ENCODE measurements around the gene EXOC1L.

Gene EXOC1L

DNA sequence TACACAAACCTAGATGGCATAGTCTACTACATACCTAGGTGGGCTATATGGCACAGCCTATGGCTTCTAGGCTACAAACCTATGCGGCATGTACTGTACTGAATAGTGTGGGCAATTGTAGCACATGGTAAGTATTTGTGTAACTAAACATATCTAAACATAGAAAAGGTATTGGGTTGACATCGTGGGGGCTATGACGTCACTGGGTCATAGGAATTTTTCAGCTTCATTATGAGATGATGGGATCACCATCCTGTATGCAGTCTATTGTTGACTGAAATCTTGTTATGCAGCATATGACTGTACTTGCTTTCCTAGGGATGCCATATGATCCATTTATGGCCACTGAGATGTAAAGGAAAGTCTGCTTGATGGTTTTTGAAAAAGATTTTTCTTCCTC, 1.9 kb upstream of the EXOC1L start:
- DNase-seq (ENCODE audit: low read depth), result no peak
- TF ChIP-seq, protein P1, sequence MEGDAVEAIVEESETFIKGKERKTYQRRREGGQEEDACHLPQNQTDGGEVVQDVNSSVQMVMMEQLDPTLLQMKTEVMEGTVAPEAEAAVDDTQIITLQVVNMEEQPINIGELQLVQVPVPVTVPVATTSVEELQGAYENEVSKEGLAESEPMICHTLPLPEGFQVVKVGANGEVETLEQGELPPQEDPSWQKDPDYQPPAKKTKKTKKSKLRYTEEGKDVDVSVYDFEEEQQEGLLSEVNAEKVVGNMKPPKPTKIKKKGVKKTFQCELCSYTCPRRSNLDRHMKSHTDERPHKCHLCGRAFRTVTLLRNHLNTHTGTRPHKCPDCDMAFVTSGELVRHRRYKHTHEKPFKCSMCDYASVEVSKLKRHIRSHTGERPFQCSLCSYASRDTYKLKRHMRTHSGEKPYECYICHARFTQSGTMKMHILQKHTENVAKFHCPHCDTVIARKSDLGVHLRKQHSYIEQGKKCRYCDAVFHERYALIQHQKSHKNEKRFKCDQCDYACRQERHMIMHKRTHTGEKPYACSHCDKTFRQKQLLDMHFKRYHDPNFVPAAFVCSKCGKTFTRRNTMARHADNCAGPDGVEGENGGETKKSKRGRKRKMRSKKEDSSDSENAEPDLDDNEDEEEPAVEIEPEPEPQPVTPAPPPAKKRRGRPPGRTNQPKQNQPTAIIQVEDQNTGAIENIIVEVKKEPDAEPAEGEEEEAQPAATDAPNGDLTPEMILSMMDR (conservative IDR thresholded peaks at IDR 0.05; ENCODE audit: low read depth, low read length), result no peak

DNA sequence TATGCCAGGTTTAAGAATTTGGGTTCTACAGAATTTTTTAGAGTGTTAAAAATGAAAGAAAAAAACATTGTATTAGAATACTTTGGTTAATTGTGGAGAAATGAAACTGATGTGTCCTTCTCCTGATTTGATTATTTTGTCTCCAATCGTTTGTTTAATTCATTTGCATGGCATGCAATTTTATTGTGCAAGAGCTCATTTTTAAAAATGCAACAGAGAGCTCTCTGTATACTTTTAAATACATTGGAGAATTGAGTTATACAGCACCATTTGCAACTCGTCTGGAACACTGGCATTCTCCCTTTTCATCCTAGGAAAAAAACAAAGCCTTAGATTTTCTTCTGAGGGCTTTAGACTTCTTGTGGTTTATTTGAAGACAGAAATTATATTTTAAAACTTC, 689 bp downstream of the EXOC1L start:
- TF ChIP-seq, protein P1 (conservative IDR thresholded peaks at IDR 0.05; ENCODE audit: low read depth, low read length), result no peak
- no peak overlapping the region for H3K4me3 ChIP-seq (ENCODE audit: low read depth, low read length)

More for the DNA sequence above, 1.9 kb upstream of the EXOC1L start:
- H3K4me3 ChIP-seq (ENCODE audit: low read depth, low read length), result no peak overlapping the region

DNA sequence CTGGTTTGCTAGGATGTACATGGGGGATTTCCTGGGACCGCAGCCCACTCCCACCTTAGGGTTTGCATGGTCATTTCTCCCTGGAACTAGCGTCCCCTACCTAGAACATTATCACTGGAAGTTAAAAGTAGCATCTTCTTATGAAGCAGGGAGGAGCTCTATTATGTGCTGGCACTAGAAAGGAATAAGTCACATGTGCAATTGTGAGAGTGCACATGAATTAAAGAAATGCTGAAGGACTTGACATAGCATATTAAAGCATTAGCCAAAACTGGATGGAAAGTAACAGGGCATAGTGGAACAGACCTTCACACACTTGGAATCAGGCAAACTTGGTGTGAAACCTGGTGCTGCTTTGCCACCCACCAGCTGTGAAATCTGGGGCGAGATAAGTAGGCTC, 2.7 kb downstream of the EXOC1L start:
- no peak for DNase-seq (ENCODE audit: low read depth)
- TF ChIP-seq, protein P1 (conservative IDR thresholded peaks at IDR 0.05; ENCODE audit: low read depth, low read length), result no peak
- no peak overlapping the region for H3K4me3 ChIP-seq (ENCODE audit: low read depth, low read length)

More for the DNA sequence above, 689 bp downstream of the EXOC1L start:
- DNase-seq (ENCODE audit: low read depth), result no peak

DNA sequence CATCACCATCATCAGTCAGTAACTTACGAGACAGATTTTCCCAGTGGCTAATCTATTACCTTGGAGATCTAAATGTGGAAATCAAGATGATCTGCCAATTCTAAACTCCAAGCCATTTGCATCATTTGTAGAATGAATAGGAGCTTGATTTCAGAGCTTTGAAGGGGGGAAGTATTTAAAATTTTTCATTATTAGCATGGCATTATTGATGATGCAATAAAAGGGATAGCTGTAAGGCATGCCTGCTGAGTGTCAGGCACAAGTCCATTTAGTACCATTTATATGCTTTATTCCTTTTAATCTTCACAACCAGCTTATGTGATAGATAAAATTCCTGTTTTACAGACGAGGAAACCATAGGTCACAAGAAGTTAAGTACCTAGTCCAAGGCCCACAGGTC, 5.3 kb downstream of the EXOC1L start:
- H3K4me3 ChIP-seq (ENCODE audit: low read depth, low read length), result no peak overlapping the region
- DNase-seq (ENCODE audit: low read depth), result no peak
- TF ChIP-seq, protein P1 (conservative IDR thresholded peaks at IDR 0.05; ENCODE audit: low read depth, low read length), result no peak

DNA sequence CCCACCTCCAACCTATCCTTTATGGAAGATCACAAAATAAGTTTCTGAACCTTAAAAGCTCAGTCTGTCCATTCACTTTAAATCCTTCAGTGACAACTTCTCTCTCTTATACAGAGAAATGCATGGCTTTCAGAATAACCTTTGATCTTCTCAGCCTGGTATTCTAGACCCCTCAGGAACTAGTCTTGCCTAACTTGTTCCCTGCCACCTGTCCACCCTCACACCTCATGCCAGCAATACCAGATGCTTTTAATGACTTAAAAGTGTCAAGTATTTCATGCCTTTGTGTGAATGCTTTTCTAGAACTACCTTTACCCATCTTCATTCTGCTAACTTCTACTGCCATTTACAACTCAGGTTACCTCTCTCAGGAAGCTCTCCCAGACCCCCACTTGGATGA, 7.4 kb downstream of the EXOC1L start:
- TF ChIP-seq, protein P1 (conservative IDR thresholded peaks at IDR 0.05; ENCODE audit: low read depth, low read length), result no peak
- no peak for DNase-seq (ENCODE audit: low read depth)
- no peak overlapping the region for H3K4me3 ChIP-seq (ENCODE audit: low read depth, low read length)

DNA sequence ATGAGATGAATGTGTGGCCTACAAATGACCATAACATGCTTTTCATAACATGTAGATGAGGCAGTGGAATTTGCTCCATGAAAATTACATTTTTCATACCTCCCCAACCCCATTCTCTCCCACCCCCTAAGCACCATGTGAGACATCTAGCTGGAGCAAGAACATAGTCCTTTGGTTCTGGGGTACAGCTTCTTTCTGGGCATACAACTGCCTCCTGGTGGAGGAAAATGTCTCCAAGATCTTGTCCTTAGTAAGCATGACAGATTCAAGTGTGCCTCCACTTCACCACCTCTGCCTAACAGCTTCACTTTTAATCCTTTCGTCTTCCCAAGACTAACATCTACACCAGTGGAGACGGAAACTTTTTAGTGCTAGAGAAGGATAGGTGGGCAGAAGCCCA, 8.0 kb downstream of the EXOC1L start:
- H3K4me3 ChIP-seq (ENCODE audit: low read depth, low read length), result no peak overlapping the region
- DNase-seq (ENCODE audit: low read depth), result no peak
- TF ChIP-seq, protein P1 (conservative IDR thresholded peaks at IDR 0.05; ENCODE audit: low read depth, low read length), result no peak

DNA sequence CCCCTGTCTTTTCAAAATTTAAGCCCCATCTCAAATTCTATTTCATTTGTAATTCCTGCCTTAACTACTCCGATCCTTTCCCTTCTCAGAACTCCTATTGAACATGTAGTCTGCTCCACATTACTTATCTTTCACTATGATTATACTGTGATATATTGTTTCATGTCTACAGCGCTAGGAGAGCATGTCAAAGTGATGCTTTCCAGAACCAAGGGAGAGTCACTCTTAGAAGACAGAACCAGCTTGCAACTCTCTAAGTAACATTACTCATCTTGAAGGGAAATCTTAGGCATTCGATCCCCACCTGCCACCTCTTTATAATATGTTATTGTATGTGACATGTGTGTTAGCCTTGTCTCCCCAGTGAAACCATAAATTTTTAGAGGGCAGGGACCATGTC, 10.5 kb downstream of the EXOC1L start:
- H3K4me3 ChIP-seq (ENCODE audit: low read depth, low read length), result no peak overlapping the region
- DNase-seq (ENCODE audit: low read depth), result no peak
- TF ChIP-seq, protein P1 (conservative IDR thresholded peaks at IDR 0.05; ENCODE audit: low read depth, low read length), result no peak
